Spinal cord (tissue), 10 donors: ENCODE data around the gene SDHD. TPM values are rescaled to one million over a fixed set of nuclear protein-coding genes. Genes with fewer than 3 reads are reported as not detected.
"Not testable (repeated sequence)": the region's sequence is repeated elsewhere in the genome, so short reads cannot be mapped to it uniquely, and the experiment has no call there.

ENCODE experiments used
- DNase-seq, 6 donors: peaks; one replicate each; pipeline versions ENCODE4 v3.0.0 to v3.0.0-alpha.2; 2013 to 2015; ENCODE audit warnings: low spot score in 6 of 6, low read depth in 4 of 6
- H3K27ac ChIP-seq: one replicate; pipeline ENCODE4 v1.5.1; 2013; ENCODE audit warnings: low read depth, low read length, control low read depth
- H3K27me3 ChIP-seq: one replicate; pipeline ENCODE4 v1.6.1; 2013; ENCODE audit warnings: low read length; ENCODE audit not compliant: control insufficient read depth, insufficient read depth
- H3K36me3 ChIP-seq: one replicate; pipeline ENCODE4 v1.6.1; 2013; ENCODE audit warnings: low read length; ENCODE audit not compliant: control insufficient read depth, insufficient read depth
- H3K4me1 ChIP-seq: one replicate; pipeline ENCODE4 v1.6.1; 2013; ENCODE audit warnings: low read length; ENCODE audit not compliant: control insufficient read depth, insufficient read depth
- H3K4me3 ChIP-seq: one replicate; pipeline ENCODE4 v1.5.1; 2013; ENCODE audit warnings: low read depth, low read length, control low read depth
- H3K9me3 ChIP-seq: one replicate; pipeline ENCODE4 v1.6.1; 2013; ENCODE audit warnings: low read length; ENCODE audit not compliant: control insufficient read depth, insufficient read depth
- WGBS: methylation state at CpG from one replicate; pipeline ENCODE4 v1.1.5; 2013; ENCODE audit warnings: missing lambda C conversion rate; ENCODE audit not compliant: insufficient coverage; 5-methylcytosine and 5-hydroxymethylcytosine counted together
- long read RNA-seq, 4 donors: transcript quantifications; one replicate each; lab custom pipeline, GENCODE V29; 2026
- polyA plus RNA-seq, 2 donors: library from polyadenylated mRNA; unstranded; fragments of 120-200 nt; gene quantifications; one replicate each; pipeline ENCODE4 v1.2.1, GENCODE V29; 2013; ENCODE audit not compliant: insufficient read length in 2 of 2
- total RNA-seq, 2 donors: library from RNA; depleted of rRNA in 1 of 2; stranded (reverse); fragments of 120-200 nt in 1 of 2; fragments of >200 nt in 1 of 2; gene quantifications; one replicate each; pipeline versions ENCODE4 v1.2.3 to v1.2.4, GENCODE V29; 2013 to 2014
- donor health status: healthy.

Gene SDHD
- total RNA-seq (100 to 1,000 TPM in 1 of 2 donors, 10 to 100 TPM in 1; 93.9 to 125 TPM), polyA plus RNA-seq (10 to 100 TPM; 72.5 to 75.6 TPM)
- long read RNA-seq, donor 1, transcript SDHD-201 (4 exons, 1,439 nt) = major isoform, 69 of 89 reads
- long read RNA-seq, donor 1, partial matches to known transcripts = 13 of 89 reads
- long read RNA-seq, donor 1, other reads (novel, unspliced or antisense) = 7 of 89 reads
- long read RNA-seq, donor 2, transcript SDHD-201 (4 exons, 1,439 nt) = major isoform, 21 of 23 reads
- long read RNA-seq, donor 2, partial matches to known transcripts = 0 of 23 reads
- long read RNA-seq, donor 2, other reads (novel, unspliced or antisense) = 0 of 23 reads
- long read RNA-seq, donor 3, transcript SDHD-201 (4 exons, 1,439 nt) = major isoform, 22 of 22 reads
- long read RNA-seq, donor 3, partial matches to known transcripts = 0 of 22 reads
- long read RNA-seq, donor 3, other reads (novel, unspliced or antisense) = 0 of 22 reads
- long read RNA-seq, donor 4, transcript SDHD-201 (4 exons, 1,439 nt) = major isoform, 101 of 184 reads
- long read RNA-seq, donor 4, partial matches to known transcripts = 75 of 184 reads
- long read RNA-seq, donor 4, other reads (novel, unspliced or antisense) = 6 of 184 reads

DNA sequence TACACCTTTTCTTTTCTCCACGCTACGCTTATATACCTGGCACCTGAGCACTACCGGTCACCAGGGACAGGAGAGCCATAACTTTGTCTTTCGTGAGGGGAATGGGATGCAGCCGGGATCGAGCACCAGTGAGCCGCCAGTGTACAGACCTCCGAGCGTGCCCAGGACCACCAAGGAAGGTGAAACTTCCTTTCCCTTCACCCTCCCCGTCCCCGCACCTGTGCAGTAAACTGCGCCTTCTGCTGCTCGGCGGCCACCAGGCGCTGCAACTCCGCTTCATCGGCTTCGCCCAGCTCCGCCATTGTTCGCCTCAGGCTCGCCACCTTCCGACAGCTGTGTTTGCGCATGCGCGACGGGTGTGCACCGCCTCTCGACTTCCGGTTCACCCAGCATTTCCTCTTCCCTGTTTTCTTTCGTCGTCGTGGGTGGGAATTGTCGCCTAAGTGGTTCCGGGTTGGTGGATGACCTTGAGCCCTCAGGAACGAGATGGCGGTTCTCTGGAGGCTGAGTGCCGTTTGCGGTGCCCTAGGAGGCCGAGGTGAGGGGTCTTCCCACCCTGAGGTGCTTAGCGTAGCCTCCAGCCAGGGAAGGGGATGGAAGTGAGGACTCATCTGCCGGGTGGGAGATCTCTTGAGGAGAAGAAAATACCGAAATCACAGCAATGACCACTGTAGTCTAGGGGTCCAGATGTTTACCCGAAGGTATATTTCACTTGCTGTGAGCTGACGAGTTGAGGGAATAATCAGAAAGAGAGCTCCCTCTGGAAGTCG is at the start of gene SDHD, which contains the start of gene TIMM8B:
TSS of gene SDHD (plus strand) at position 452 of the 770 bp plus-strand sequence. CDS start at position 487, 35 bp downstream.
TSS of gene TIMM8B (minus strand) at position 335 of the 770 bp plus-strand sequence. CDS start at position 302, 33 bp downstream.
- Histone ChIP-seq H3K4me1 (peaks cover 8% of the 10 kb centered on the region), H3K27ac (peak within 1 kb of the TSS; percentile 44), H3K4me3 (peak within 1 kb of the TSS; percentile 82), H3K36me3 (peaks cover 30% of the 10 kb centered on the region), H3K27me3 (no peaks in the 10 kb centered on the region), H3K9me3 (no peaks in the 10 kb centered on the region)
- DNase-seq = peak; percentile 91 to 99 (median 96)
- 0% methylated on average over 40 of the region's 45 CpGs for WGBS

DNA sequence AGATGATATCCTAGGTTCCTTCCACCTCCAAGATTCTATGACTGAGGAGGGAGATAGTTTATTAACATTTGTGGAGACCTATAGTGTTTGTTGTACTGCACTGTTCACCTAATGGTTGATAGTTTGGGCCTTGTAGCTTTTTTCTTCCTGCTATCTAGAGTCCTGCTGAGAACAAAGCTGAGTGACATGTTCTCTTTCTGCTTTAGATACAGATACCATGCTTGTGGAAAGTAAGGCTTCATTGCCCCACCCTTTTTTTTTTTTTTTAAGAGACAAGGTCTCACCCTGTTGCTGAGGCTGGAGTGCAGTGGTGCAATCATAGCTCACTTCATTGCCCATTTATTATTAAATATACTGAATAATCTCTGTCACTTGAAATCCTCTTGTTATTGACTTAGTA is 49.1 kb upstream of the SDHD start:
- no peak overlapping the region for H3K4me3 ChIP-seq
- no peaks in the 10 kb centered on the region for H3K4me1 ChIP-seq
- H3K36me3 ChIP-seq = peaks cover 40% of the 10 kb centered on the region
- no peak overlapping the region for H3K27ac ChIP-seq
- no peak for DNase-seq
- H3K9me3 ChIP-seq = no peaks in the 10 kb centered on the region
- H3K27me3 ChIP-seq = no peaks in the 10 kb centered on the region

- no CpG with 5 or more reads among the region's 6 CpGs for WGBS
- peaks cover 31% of the 10 kb centered on the region for H3K36me3 ChIP-seq
- no peaks in the 10 kb centered on the region for H3K27me3 ChIP-seq
- no peak for DNase-seq
- no peaks in the 10 kb centered on the region for H3K4me1 ChIP-seq
- H3K4me3 ChIP-seq = no peak overlapping the region
- no peaks in the 10 kb centered on the region for H3K9me3 ChIP-seq
- H3K27ac ChIP-seq = no peak overlapping the region
These were observed 44.3 kb upstream of the SDHD start for GRCh38 chr11:112042161-112042960.

GRCh38 chr11:112042961-112043304 is 43.7 kb upstream of the SDHD start:
- WGBS = no CpG with 5 or more reads among the region's 2 CpGs
- DNase-seq = no peak
- H3K27ac ChIP-seq = no peak overlapping the region
- H3K4me1 ChIP-seq = no peaks in the 10 kb centered on the region
- no peaks in the 10 kb centered on the region for H3K9me3 ChIP-seq
- no peaks in the 10 kb centered on the region for H3K27me3 ChIP-seq
- peaks cover 26% of the 10 kb centered on the region for H3K36me3 ChIP-seq
- no peak overlapping the region for H3K4me3 ChIP-seq

- no peak overlapping the region for H3K4me3 ChIP-seq
- WGBS = 100% methylated on average over 2 of the region's 4 CpGs
- H3K9me3 ChIP-seq = no peaks in the 10 kb centered on the region
- H3K36me3 ChIP-seq = peaks cover 22% of the 10 kb centered on the region
- no peaks in the 10 kb centered on the region for H3K27me3 ChIP-seq
- no peak overlapping the region for H3K27ac ChIP-seq
- no peaks in the 10 kb centered on the region for H3K4me1 ChIP-seq
- no peak for DNase-seq
These were observed 41.7 kb upstream of the SDHD start for GRCh38 chr11:112044961-112045360.

GRCh38 chr11:112046647-112047046 is 40.0 kb upstream of the SDHD start:
- WGBS = no CpG with 5 or more reads among the region's 2 CpGs
- not testable (repeated sequence) for H3K9me3 ChIP-seq, H3K4me1 ChIP-seq, H3K27ac ChIP-seq, H3K4me3 ChIP-seq, DNase-seq, H3K27me3 ChIP-seq
- H3K36me3 ChIP-seq = peaks cover 18% of the 10 kb centered on the region

- H3K4me1 ChIP-seq, H3K27ac ChIP-seq, H3K9me3 ChIP-seq, H3K27me3 ChIP-seq, DNase-seq, H3K4me3 ChIP-seq: not testable (repeated sequence)
- 100% methylated on average over 1 of the region's 3 CpGs for WGBS
- peaks cover 21% of the 10 kb centered on the region for H3K36me3 ChIP-seq
These were observed 38.4 kb upstream of the SDHD start for GRCh38 chr11:112048256-112048655.

DNA sequence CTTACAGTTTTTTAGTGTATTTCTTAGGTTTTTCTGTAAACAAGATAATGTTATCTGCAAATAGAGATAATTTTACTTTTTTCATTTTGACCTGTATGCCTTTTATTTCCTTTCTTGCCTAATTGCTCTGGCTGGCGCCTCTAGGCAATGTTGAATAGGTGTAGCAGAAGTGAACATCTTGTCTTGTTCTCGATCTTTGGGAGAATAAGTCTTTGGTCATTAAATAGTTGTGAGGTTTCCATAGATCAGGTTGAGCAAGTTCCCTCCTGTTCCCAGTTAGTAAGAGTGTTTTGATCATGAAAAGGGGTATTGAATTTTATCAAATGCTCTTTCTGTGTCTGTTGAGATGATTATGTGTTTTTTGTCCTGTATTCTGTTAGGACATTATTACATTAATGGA is 36.9 kb upstream of the SDHD start:
- H3K4me3 ChIP-seq = no peak overlapping the region
- no peak overlapping the region for H3K27ac ChIP-seq
- H3K9me3 ChIP-seq = no peaks in the 10 kb centered on the region
- H3K27me3 ChIP-seq = no peaks in the 10 kb centered on the region
- H3K4me1 ChIP-seq = no peaks in the 10 kb centered on the region
- peaks cover 24% of the 10 kb centered on the region for H3K36me3 ChIP-seq
- DNase-seq = no peak
- WGBS = 0% methylated on average over 1 of the region's 2 CpGs

GRCh38 chr11:112050721-112051120 is 36.0 kb upstream of the SDHD start:
- DNase-seq = no peak
- H3K27me3 ChIP-seq = no peaks in the 10 kb centered on the region
- no CpG with 5 or more reads among the region's 3 CpGs for WGBS
- no peaks in the 10 kb centered on the region for H3K4me1 ChIP-seq
- H3K4me3 ChIP-seq = no peak overlapping the region
- H3K9me3 ChIP-seq = no peaks in the 10 kb centered on the region
- peaks cover 20% of the 10 kb centered on the region for H3K36me3 ChIP-seq
- H3K27ac ChIP-seq = no peak overlapping the region
